ENCODE measurements around the gene PTPDC1. TPM values are rescaled to one million over a fixed set of nuclear protein-coding genes. Genes with fewer than 3 reads are reported as not detected.

PTPDC1 gene
- total and polyA plus RNA-seq, 2 of the 4 experiments (the other 2 are of a cell fraction): 3.9 to 6.1 TPM

GRCh38 chr9:94135222-94135621, 51.0 kb downstream of the PTPDC1 start:
- H2BK5ac ChIP-seq (ENCODE audit: low read depth, low read length, poor library complexity, severe bottlenecking): no peak overlapping the region
- H3K4me2 ChIP-seq (ENCODE audit: low read depth, low read length): no peak overlapping the region
- TF ChIP-seq CEBPB (IDR thresholded peaks at IDR 0.05; ENCODE audit: low read depth, low read length): peak; percentile 67
- no peak for TF ChIP-seq RFX5 (IDR thresholded peaks at IDR 0.05; ENCODE audit: low read depth, low read length)
- TF ChIP-seq NFE2L2 (IDR thresholded peaks at IDR 0.05; ENCODE audit: low read depth, low read length): no peak
- TF ChIP-seq MAZ (IDR thresholded peaks at IDR 0.05; ENCODE audit: borderline replicate concordance, low read depth, low read length): no peak
- TF ChIP-seq ELK1 (IDR thresholded peaks at IDR 0.05; ENCODE audit: borderline replicate concordance, low read depth, low read length): no peak
- no peak overlapping the region for H3K4me3 ChIP-seq (ENCODE audit: insufficient read depth, low read depth, low read length)
- 0 out of 4 replicates have a peak overlapping the region, but pooled peaks of 1 of the 2 experiments have one; percentile 19 for H4K8ac ChIP-seq (ENCODE audit: low read depth in 2 of 2, low read length in 2 of 2)
- H4K20me1 ChIP-seq (ENCODE audit: insufficient read depth, low read length): no peaks in the 10 kb centered on the region
- peak overlapping the region; percentile 4; the same call in 1 of the 2 replicates for H4K91ac ChIP-seq (ENCODE audit: insufficient read depth, low read depth, low read length)
- WGBS, 2 experiments (ENCODE audit: extremely low coverage in 2 of 2, insufficient read length in 1 of 2): 38% methylated on average over 2 of the region's 3 CpGs; no CpG with 5 or more reads in 1 of the 2 experiments
- H2AK9ac ChIP-seq (replicated peaks; ENCODE audit: low read depth, low read length, poor library complexity): no peak overlapping the region
- dilution Hi-C loops (cut with HindIII; ENCODE audit: low sequenced_read_pairs, unreplicated experiment): no loop called here
- H3K4ac ChIP-seq (ENCODE audit: low read depth, low read length): 0 out of 2 replicates have a peak overlapping the region, but pooled peaks have one; percentile 2
- H3K4me1 ChIP-seq (ENCODE audit: control insufficient read depth, insufficient read depth, low read length): peaks cover 12% of the 10 kb centered on the region
- intact Hi-C loops (cut with micrococcal nuclease): no loop called here
- peak overlapping the region; percentile 6; the same call in 1 of the 2 replicates for H2BK20ac ChIP-seq (ENCODE audit: low read depth, low read length)
- DNase-seq (peak; percentile 81), ATAC-seq (ENCODE audit: low read depth) (peak; percentile 13; the same call in 1 of the 2 replicates)
- ChIA-PET POLR2A (ENCODE audit: unreplicated experiment) (no interaction called here), CTCF (no interaction called here)
- no TSS peak for BruUV-seq (replicated peaks)
- no peak overlapping the region for H2AK5ac ChIP-seq (ENCODE audit: low read depth, low read length)
- no peak overlapping the region for H3K27ac ChIP-seq (ENCODE audit: insufficient read depth, low read length)
- no peak overlapping the region for H3K23ac ChIP-seq (ENCODE audit: low read depth, low read length)
- H3K36me3 ChIP-seq (ENCODE audit: control insufficient read depth, insufficient read depth, low read length): no peaks in the 10 kb centered on the region
- H3K56ac ChIP-seq (ENCODE audit: extremely low read depth, insufficient read depth, low read length): no peak overlapping the region
- H3K9ac ChIP-seq (ENCODE audit: low read depth, low read length): no peak overlapping the region
- no peak overlapping the region for H3K18ac ChIP-seq (ENCODE audit: low read depth, low read length)
- in situ Hi-C loops (cut with MboI; ENCODE audit: low sequenced_read_pairs): no loop called here
- peaks cover 7% of the 10 kb centered on the region for H3K9me1 ChIP-seq (ENCODE audit: insufficient read depth, low read length)
- H4K5ac ChIP-seq (ENCODE audit: low read depth, low read length): no peak overlapping the region
- peak overlapping the region; percentile 4 for H2AFZ ChIP-seq (replicated peaks; ENCODE audit: low read length, poor library complexity)
- H2BK120ac ChIP-seq (ENCODE audit: low read depth, low read length): no peak overlapping the region; the same call in 1 of the 2 replicates
- no peaks in the 10 kb centered on the region; the same call in 1 of the 2 replicates for H3K9me3 ChIP-seq (ENCODE audit: control insufficient read depth, insufficient read depth, low read length)
- H3K27me3 ChIP-seq (ENCODE audit: control insufficient read depth, insufficient read depth, low read length): no peaks in the 10 kb centered on the region
- peak overlapping the region; percentile 12; the same call in 1 of the 2 replicates for H3K14ac ChIP-seq (replicated peaks; ENCODE audit: low read depth, low read length)
- no peak overlapping the region for H2BK15ac ChIP-seq (ENCODE audit: low read depth, low read length)
- 0 out of 4 replicates have a peak, but pooled peaks cover 2 to 4% of the 10 kb centered on the region in 2 experiments for H3K79me1 ChIP-seq (ENCODE audit: low read depth in 1 of 2, low read length in 2 of 2)
